GM15510 (cell line): ENCODE data around the gene MGME1.

Source experiments
- POLR2A ChIP-seq: IDR thresholded peaks from 3 replicates; pipeline ENCODE4 v1.6.1; 2011; ENCODE audit warnings: borderline replicate concordance; ENCODE audit not compliant: insufficient read length; ENCODE audit errors: extremely low read depth

The MGME1 gene

DNA sequence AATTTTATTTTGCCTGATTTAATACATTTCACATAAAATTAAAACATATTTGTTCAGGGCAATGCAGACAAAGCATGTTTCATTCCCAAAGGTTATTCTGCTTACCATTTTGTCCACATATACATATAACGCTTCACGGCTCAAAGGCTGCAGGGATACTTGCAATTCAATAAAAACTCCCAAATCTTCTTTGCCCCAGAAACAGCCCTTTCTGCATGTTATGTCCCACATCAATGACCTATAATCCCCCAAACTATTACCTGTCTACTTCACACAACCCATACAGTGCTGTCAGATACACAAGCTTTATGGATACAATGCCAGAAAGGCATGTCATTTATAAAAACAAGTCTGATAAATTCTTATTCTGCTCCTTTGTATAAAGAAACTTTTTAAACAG is 20.4 kb upstream of the MGME1 start:
- no peak for TF ChIP-seq POLR2A

- TF ChIP-seq POLR2A: no peak
These were observed 18.9 kb upstream of the MGME1 start for GRCh38 chr20:17949899-17950298.

DNA sequence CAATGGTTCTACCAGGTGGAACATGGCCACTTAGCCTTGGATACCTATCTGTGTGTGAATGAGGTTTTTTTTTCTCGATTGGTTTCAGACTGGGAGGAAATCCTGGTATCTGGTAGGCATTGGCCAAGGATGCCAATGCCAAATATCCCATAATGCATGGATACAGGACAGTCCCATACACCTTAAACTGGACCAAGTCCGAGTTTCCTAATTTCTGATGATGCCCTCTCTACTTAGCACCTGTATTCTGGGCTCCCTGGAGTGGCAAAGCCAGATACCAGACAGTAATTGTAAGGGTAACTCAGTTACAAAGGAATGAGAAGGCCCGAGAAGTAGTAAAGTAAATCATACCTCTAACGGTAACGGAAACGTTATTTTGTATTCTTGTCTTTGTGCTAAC is 18.1 kb upstream of the MGME1 start:
- no peak for TF ChIP-seq POLR2A

- TF ChIP-seq POLR2A: no peak
These were observed 17.5 kb upstream of the MGME1 start for GRCh38 chr20:17951323-17951722.

DNA sequence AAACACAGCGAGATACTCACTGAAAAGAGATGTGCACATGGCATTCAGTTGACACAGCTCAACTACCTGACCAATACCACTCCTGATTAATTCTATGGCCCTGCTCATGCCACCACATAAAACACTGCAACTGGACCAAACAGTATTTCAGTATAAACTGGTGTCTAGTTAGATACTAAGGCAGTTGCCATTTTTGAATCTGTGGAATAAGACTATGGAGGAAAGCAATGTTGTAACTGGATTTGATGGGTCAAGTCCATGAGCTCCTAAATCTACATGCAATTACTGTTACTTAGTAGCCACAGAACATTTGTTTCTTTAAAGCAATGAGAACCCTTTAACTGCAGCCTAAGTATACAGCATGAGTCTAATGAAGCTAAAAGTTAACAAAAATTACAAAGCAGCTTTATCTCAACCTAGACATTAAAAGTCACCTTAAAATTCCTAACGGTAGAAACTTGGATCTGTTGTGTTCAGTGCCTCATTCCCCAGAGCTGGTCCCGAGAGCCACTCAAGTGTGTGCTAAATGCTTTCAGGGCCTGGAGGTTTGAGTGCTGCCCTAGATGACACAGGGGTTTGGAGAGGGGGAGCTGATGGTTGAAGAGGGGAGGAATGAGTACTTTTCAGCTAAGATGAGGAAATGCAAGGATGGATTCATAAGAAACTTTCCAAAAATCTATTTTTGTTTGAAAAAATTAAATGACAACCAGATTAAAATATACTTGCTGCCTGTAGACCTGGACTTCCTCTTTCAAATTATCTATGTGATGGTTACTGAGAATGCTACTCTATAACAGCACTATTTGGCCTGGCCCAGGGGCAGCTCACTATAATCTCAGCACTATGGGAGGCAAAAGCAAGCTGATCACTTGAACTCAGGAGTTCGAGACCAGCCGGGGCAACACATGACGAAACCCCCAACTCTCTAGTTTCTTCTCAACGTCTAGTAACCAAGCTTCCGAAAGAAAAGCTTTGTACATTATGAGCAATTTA is 15.8 kb upstream of the MGME1 start:
- TF ChIP-seq POLR2A: no peak

GRCh38 chr20:17953935-17954334 is 14.9 kb upstream of the MGME1 start:
- TF ChIP-seq POLR2A: no peak

DNA sequence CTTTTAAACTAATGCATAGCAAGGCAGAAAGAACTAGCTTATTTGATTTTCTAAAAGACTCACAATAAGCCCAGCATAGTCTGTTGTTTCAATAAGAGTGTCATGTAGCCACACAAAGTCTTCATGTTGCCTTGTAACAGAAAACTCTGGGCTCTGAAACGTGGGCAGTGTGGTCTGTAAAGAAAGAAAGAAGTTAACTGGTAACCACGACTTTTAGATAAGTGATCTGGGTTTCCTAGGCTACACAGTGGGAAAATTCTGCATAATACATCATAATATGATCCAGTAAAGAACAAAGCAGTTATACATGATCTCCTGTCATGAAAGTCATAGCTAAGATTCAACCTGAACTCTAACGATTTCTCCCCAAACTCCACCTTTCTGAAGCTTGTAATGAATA is 13.5 kb upstream of the MGME1 start:
- no peak for TF ChIP-seq POLR2A

DNA sequence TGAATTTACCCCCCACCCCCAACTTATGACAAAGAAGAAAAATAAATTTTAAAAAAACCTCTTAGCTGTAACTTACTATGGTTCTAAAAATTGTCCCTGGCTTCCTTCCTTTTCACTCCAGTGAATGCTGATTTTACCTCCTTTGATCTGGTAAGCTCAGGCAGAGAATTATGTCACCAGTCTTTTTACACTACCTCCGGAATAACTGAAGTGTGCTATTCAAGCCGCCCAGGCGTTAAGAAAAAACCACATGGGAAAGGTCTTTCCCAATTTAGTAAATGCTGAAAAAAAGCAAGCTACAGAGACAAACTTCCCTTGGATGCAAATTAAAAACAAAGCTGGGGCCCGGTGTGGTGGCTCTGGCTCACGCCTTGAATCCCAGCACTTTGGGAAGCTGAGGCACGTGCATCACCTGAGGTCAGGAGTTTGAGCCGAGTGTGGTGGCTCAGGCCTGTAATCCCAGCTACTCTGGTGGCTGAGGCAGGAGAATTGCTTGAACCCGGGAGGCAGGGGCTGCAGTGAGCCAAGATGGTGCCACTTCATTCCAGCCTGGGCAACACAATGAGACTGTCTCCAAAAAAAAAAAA is 12.6 kb upstream of the MGME1 start:
- no peak for TF ChIP-seq POLR2A

GRCh38 chr20:17957505-17958363 is 11.1 kb upstream of the MGME1 start:
- TF ChIP-seq POLR2A: no peak

- no peak for TF ChIP-seq POLR2A
These were observed 10.2 kb upstream of the MGME1 start for GRCh38 chr20:17958373-17959256.

DNA sequence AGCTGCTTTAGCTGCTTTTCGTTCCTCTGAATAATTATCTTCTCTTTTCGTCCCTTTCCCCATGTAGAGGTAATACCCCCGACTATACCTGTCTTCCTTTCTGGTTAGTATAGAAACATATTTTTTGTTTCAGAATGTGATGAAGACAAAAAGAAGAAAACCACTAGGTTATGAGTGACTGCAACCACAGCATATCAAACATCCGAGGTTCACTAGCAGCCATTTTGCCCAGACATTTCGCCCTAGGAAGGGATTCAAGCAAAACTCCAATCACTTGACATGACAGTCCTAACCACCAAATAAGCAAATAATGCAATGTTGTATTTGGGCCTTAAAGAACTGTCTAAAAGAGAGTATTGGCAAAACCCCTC is 9.6 kb upstream of the MGME1 start:
- TF ChIP-seq POLR2A: no peak

DNA sequence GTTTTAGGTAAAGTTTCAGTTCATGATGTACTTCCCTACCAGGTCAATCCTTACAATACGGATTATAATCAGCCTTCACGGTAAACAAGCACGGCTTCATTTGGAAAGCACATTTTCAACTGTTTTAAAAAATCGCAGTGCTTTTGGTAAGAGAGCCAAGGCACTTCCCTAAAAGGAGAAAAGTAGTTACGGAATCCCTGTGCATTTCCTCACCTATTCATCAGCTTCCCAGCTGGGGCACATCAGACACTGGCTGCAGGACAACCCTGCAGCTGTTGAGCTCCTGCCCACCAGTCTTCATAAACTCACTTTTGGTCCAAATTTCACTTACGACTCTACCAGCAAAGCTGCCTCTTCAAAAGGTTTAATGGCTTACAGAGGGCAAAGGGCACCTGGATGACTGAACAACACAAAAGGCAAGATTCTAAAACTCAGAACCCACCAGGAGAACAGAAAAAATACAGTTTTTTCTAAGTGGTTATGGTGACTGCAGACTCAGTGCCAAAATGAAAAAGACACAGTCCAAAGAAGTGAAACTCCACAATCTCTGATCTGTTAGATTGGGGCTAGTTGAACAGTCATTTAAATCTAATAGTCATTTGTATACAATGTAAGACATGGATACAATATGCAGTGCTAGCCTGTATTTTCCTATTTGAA is 7.8 kb upstream of the MGME1 start:
- TF ChIP-seq POLR2A: no peak

GRCh38 chr20:17961587-17961940 is 7.3 kb upstream of the MGME1 start:
- no peak for TF ChIP-seq POLR2A

DNA sequence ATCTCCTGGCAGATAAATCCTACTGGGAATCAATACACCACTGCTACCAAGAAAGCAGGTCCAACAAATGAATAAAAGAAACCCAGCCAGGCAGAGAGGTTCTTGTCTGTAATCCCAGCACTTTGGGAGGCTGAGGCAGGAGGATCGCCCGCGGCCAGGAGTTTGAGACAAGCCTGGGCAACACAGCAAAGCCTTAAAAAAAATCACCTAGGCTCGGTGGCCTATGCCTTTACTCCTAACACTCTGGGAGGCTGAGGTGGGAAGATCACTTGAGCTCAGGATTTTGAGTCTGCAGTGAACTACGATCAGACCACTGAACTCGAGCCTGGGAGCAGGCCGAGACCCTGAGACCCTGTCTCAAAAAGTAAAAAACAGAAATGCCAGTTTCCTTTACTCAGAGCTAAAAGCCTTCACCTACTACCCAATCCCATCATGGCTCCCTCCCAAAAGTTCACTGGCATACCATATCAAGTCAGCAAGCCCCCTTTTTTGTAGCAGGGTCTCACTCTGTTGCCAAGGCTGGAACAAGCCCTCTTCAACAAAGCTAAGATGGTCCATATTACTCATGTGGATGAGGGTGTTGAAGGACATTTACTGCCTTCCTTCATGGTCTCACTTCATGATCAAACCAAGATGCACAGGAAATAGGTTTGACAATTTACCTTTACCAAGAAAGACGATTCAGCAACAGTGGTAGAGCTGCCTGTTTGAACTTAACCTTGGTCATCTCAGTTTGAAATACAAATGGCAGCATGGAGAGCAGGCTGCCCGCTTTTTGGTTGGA is 5.5 kb upstream of the MGME1 start:
- TF ChIP-seq POLR2A: no peak

GRCh38 chr20:17964073-17964472 is 4.7 kb upstream of the MGME1 start:
- no peak for TF ChIP-seq POLR2A
